Mesothelial cell of epicardium (in vitro differentiated cells): ENCODE results near the gene AMN. TPM values are rescaled to one million over a fixed set of nuclear protein-coding genes. Genes with fewer than 3 reads are reported as not detected.

Experiments used
- DNase-seq, 2 experiments: peaks; one replicate each; pipeline ENCODE4 v3.0.0; 2021; ENCODE audit warnings: low spot score in 2 of 2; ENCODE audit not compliant: unreplicated experiment in 2 of 2
- H3K27ac Mint-ChIP-seq: 2 replicates; pipeline ENCODE4 v1.8.0; 2021; ENCODE audit warnings: mixed read lengths
- H3K27me3 Mint-ChIP-seq: 2 replicates; pipeline ENCODE4 v1.8.0; 2021; ENCODE audit warnings: low read depth, mixed read lengths
- H3K36me3 Mint-ChIP-seq: 2 replicates; pipeline ENCODE4 v1.8.0; 2021; ENCODE audit warnings: mixed read lengths
- H3K4me1 Mint-ChIP-seq: 2 replicates; pipeline ENCODE4 v1.8.0; 2021; ENCODE audit warnings: mixed read lengths
- H3K4me3 Mint-ChIP-seq: 2 replicates; pipeline ENCODE4 v1.8.0; 2021; ENCODE audit warnings: mild to moderate bottlenecking, moderate library complexity, mixed read lengths
- H3K9me3 Mint-ChIP-seq: 2 replicates; pipeline ENCODE4 v1.8.0; 2021; ENCODE audit warnings: mixed read lengths
- total RNA-seq: library from RNA; stranded (reverse); gene quantifications from 3 replicates; pipeline ENCODE4 v1.2.1, GENCODE V29; 2021
- TF ChIP-seq, protein P1 (sequence below): fragments of 200-600 bp; sonication (generic); IDR thresholded peaks from one replicate; pipeline ENCODE4 v1.5.0; 2021; ENCODE audit warnings: antibody characterized with exemption; ENCODE audit not compliant: unreplicated experiment

The AMN gene
- total RNA-seq, 1 donor from 2014 or later: 2.5 TPM

DNA sequence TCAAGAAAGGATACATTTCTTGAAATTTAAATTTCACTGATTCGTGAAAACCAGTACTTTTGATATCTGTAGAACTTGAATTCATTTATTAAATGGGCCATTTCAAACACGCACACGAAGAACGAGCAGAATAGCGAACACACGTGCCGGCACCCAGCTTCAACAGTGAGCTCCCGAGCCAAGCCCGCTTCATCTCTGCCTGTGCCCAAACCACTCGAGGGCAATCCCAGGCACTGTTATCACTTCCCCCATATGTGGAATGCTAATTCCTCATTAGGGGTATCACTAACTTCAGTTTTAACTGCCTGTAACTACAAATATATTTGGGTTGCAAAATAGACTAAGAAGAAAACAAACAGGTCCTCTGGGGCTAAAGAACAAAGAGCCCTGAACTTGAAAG is 48.0 kb downstream of the AMN start:
- TF ChIP-seq, protein P1, sequence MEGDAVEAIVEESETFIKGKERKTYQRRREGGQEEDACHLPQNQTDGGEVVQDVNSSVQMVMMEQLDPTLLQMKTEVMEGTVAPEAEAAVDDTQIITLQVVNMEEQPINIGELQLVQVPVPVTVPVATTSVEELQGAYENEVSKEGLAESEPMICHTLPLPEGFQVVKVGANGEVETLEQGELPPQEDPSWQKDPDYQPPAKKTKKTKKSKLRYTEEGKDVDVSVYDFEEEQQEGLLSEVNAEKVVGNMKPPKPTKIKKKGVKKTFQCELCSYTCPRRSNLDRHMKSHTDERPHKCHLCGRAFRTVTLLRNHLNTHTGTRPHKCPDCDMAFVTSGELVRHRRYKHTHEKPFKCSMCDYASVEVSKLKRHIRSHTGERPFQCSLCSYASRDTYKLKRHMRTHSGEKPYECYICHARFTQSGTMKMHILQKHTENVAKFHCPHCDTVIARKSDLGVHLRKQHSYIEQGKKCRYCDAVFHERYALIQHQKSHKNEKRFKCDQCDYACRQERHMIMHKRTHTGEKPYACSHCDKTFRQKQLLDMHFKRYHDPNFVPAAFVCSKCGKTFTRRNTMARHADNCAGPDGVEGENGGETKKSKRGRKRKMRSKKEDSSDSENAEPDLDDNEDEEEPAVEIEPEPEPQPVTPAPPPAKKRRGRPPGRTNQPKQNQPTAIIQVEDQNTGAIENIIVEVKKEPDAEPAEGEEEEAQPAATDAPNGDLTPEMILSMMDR: no peak
- no peak for DNase-seq
- Mint-ChIP-seq H3K4me3 (no peak overlapping the region), H3K4me1 (no peaks in the 10 kb centered on the region), H3K27me3 (no peaks in the 10 kb centered on the region), H3K27ac (no peak overlapping the region), H3K36me3 (peaks cover 50% of the 10 kb centered on the region), H3K9me3 (no peaks in the 10 kb centered on the region)

DNA sequence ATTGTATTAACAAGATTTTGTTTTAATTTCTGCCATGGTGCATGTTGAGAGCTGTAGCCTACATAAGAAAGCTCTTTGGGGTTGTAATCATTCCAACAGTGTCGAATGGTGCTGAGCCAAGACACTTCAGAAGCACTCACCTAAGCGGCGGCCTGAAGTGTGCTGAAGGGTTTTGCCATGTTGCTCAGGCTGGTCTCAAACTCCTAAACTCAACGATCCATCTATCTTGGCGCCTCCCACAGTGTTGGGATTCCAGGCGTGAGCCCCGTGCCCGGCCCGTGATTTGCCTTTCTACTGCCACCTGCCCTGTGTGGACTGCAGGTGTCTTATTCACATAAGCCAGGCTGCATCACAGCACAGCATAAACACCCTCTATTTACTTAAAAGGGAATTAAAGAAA is 48.9 kb downstream of the AMN start:
- no peak overlapping the region for H3K27ac Mint-ChIP-seq
- TF ChIP-seq, protein P1: no peak
- no peak for DNase-seq
- peaks cover 46% of the 10 kb centered on the region for H3K36me3 Mint-ChIP-seq
- H3K4me1 Mint-ChIP-seq: no peaks in the 10 kb centered on the region
- H3K9me3 Mint-ChIP-seq: no peaks in the 10 kb centered on the region
- H3K4me3 Mint-ChIP-seq: no peak overlapping the region
- no peaks in the 10 kb centered on the region for H3K27me3 Mint-ChIP-seq

DNA sequence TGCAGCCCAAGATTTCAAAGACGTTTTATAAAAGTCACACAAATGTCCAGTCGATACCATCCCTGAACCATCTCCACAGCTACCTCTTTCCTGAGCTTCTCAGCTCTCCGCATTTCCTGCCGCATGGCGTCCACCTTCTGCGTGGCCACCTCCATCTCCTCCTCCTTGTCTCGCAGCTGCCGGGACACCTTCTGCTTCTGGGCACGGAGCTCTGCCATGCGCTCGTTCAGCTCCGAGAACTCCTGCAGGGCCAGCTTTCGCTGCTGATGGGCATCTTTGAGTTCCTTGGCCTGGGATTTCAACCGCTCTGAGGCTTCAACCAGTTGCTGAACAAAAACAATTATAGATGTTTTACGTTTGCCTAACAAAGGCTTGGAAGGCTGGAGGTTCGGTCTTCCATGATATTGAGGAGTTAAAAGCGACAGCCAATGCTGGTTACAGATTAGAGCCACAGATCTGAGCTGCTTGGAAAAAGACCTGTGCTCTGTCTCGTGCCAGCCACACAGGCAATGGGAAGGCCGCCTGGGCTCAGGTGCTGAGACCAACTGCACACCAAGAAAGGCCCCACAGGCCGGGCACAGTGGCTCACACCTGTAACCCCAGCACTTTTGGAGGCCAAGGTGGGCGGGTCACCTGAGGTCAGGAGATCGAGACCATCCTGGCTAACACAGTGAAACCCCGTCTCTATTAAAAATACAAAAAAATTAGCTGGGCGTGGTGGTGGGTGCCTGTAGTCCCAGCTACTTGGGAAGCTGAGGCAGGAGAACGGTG is 49.6 kb downstream of the AMN start:
- Mint-ChIP-seq H3K27ac (no peak overlapping the region), H3K27me3 (no peaks in the 10 kb centered on the region), H3K9me3 (no peaks in the 10 kb centered on the region), H3K36me3 (peaks cover 41% of the 10 kb centered on the region), H3K4me1 (no peaks in the 10 kb centered on the region), H3K4me3 (no peak overlapping the region)
- TF ChIP-seq, protein P1: no peak
- DNase-seq: no peak

DNA sequence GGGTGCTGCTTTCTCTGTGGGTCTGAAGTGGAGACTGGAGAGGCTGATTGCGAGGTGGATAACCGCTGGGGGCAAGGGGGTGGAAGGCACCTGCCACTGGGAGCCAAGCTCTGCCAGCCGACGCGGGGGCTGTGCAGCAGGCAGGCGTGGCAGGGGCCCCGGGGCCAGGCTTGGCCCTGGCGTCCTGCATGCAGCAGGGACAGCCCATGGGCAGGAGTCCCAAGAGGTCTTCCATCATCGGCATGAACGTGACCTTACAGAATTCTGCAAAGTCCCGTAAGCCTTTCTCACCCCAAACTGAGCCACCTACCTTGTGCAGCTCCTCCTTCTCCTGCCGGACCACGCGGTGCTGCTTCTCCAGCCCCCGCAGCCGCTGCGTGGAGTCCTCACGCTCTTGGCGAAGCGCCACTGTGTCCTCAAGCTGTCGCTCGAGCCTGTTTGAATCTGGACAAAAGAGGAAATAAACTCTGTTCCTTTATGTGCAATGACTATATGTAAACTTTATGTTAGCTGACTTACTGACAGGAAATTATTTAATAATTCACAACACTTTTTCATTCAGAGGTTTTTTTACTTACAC is 51.3 kb downstream of the AMN start:
- no peak for DNase-seq
- H3K4me1 Mint-ChIP-seq: no peaks in the 10 kb centered on the region
- TF ChIP-seq, protein P1: no peak
- peaks cover 31% of the 10 kb centered on the region for H3K36me3 Mint-ChIP-seq
- no peak overlapping the region for H3K4me3 Mint-ChIP-seq
- no peaks in the 10 kb centered on the region for H3K27me3 Mint-ChIP-seq
- H3K27ac Mint-ChIP-seq: no peak overlapping the region
- H3K9me3 Mint-ChIP-seq: no peaks in the 10 kb centered on the region

DNA sequence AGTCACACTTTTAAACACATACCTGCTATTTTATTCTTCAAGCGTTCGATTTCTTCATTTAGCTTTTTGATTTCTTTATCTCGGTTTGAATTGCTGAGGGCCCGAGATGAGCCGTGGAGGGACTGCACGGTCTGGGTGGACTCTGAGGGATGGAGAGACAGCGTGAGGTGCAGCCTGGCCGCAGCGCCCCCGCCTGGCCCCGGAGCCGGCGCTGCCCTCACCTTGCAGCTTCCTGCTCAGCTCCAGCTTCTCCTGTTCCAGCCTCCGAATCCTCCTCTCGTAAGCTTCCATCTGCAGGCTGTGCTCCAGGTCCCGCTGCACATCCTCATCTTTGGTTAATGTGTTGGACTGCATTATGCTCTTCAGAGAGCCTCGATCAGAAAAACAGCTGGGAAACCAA is 53.2 kb downstream of the AMN start:
- H3K4me1 Mint-ChIP-seq: no peaks in the 10 kb centered on the region
- no peak overlapping the region for H3K4me3 Mint-ChIP-seq
- no peak for DNase-seq
- TF ChIP-seq, protein P1: no peak
- no peaks in the 10 kb centered on the region for H3K9me3 Mint-ChIP-seq
- no peak overlapping the region for H3K27ac Mint-ChIP-seq
- H3K27me3 Mint-ChIP-seq: no peaks in the 10 kb centered on the region
- peaks cover 24% of the 10 kb centered on the region for H3K36me3 Mint-ChIP-seq
